CD4-positive, alpha-beta T cell (primary cell): ENCODE results near the gene PLK3. TPM values are rescaled to one million over a fixed set of nuclear protein-coding genes. Genes with fewer than 3 reads are reported as not detected.

Experiments
- ATAC-seq: fragments of 200-7000 bp; cut with Tn5 transposase; one replicate; pipeline ENCODE4 v1.10.0; 2022; ENCODE audit warnings: mild to moderate bottlenecking; ENCODE audit not compliant: poor library complexity
- CTCF ChIA-PET: fragments of 350-600 bp; sonication (Branson Sonifier 250); formaldehyde crosslinking; loops from one replicate; lab custom pipeline; 2021; ENCODE audit warnings: antibody characterized with exemption, inconsistent platforms; lab: Charles Lee
- POLR2A ChIA-PET: fragments of 350-600 bp; sonication (Branson Sonifier 250); formaldehyde crosslinking; loops from one replicate; lab custom pipeline; 2021; ENCODE audit warnings: antibody characterized with exemption, inconsistent platforms; lab: Charles Lee
- DNase-seq, 14 experiments: peaks; one replicate each; pipeline ENCODE4 v3.0.0-alpha.2; 2013 to 2020; ENCODE audit warnings: mixed read lengths in 2 of 14
- H3K27ac ChIP-seq, 2 donors: one replicate each; pipeline versions ENCODE4 v1.5.1 to v1.7.0; 2013; ENCODE audit warnings: low read length in 2 of 2, low read depth in 1 of 2, mild to moderate bottlenecking in 1 of 2
- H3K27me3 ChIP-seq, 2 experiments: 1 replicate in 1 of 2; 2 replicates in 1 of 2; pipeline versions ENCODE4 v1.6.1 to v1.7.0; 2013; ENCODE audit warnings: low read length in 2 of 2, control low read depth in 1 of 2, mild to moderate bottlenecking in 1 of 2, moderate library complexity in 1 of 2; ENCODE audit not compliant: insufficient read depth in 2 of 2, control insufficient read depth in 1 of 2
- H3K36me3 ChIP-seq: one replicate; pipeline ENCODE4 v1.6.1; 2013; ENCODE audit warnings: low read length, control low read depth; ENCODE audit not compliant: insufficient read depth
- H3K4me1 ChIP-seq: one replicate; pipeline ENCODE4 v1.6.1; 2013; ENCODE audit warnings: low read length, control low read depth; ENCODE audit not compliant: insufficient read depth
- H3K4me3 ChIP-seq: one replicate; pipeline ENCODE4 v1.5.1; 2013; ENCODE audit warnings: mild to moderate bottlenecking, low read length, moderate library complexity
- H3K9me3 ChIP-seq, 2 experiments: 1 replicate in 1 of 2; 2 replicates in 1 of 2; pipeline versions ENCODE4 v1.6.1 to v1.7.0; 2013; ENCODE audit warnings: low read length in 2 of 2, mild to moderate bottlenecking in 2 of 2, control low read depth in 1 of 2, moderate library complexity in 1 of 2; ENCODE audit not compliant: control insufficient read depth in 1 of 2, insufficient read depth in 1 of 2
- H3K27ac Mint-ChIP-seq: one replicate; pipeline ENCODE4 v1.8.0; 2020; ENCODE audit warnings: mixed read lengths
- H3K27me3 Mint-ChIP-seq: one replicate; pipeline ENCODE4 v1.8.0; 2021; ENCODE audit warnings: mixed read lengths
- H3K36me3 Mint-ChIP-seq: one replicate; pipeline ENCODE4 v1.8.0; 2021; ENCODE audit warnings: low read depth, mixed read lengths
- H3K4me1 Mint-ChIP-seq: one replicate; pipeline ENCODE4 v1.8.0; 2021; ENCODE audit warnings: low read depth, mixed read lengths
- H3K4me3 Mint-ChIP-seq: one replicate; pipeline ENCODE4 v1.8.0; 2020; ENCODE audit warnings: mild to moderate bottlenecking, mixed read lengths
- H3K9me3 Mint-ChIP-seq: one replicate; pipeline ENCODE4 v1.8.0; 2020; ENCODE audit warnings: mixed read lengths
- intact Hi-C, 2 experiments: fragments of 100-400 bp; cut with DNase I in 1 of 2; cut with micrococcal nuclease in 1 of 2; formaldehyde crosslinking; loops; one replicate each; pipeline versions ENCODE4 v1.15.1 to v1.9.0; 2023 to 2025; cut with DNase I, micrococcal nuclease
- total RNA-seq, 174 experiments: library from RNA in 2 of 174; stranded (reverse) in 2 of 174; gene quantifications; one replicate each; pipeline ENCODE4 v1.2.3 and lab custom pipeline; 2021 to 2026
- TF ChIP-seq, protein P1 (sequence below): fragments of 200-600 bp; IDR thresholded peaks from one replicate; pipeline ENCODE4 v1.8.0; 2022; ENCODE audit warnings: antibody characterized with exemption, mild to moderate bottlenecking

Gene PLK3
- total RNA-seq, 2 experiments from 2014 or later, result 794 TPM

- H3K36me3 Mint-ChIP-seq, result peaks cover 57% of the 10 kb centered on the region
- intact Hi-C loops, result loop anchor here in 1 of 2 experiments (2.0 to 10.0 kb wide), 7 partner anchors 37 to 717 kb away; partner anchors contain the start of genes ARMH1, MUTYH, RNU5D-1 and TESK2
These were observed 22.1 kb upstream of the PLK3 start for GRCh38 chr1:44777969-44778635.

DNA sequence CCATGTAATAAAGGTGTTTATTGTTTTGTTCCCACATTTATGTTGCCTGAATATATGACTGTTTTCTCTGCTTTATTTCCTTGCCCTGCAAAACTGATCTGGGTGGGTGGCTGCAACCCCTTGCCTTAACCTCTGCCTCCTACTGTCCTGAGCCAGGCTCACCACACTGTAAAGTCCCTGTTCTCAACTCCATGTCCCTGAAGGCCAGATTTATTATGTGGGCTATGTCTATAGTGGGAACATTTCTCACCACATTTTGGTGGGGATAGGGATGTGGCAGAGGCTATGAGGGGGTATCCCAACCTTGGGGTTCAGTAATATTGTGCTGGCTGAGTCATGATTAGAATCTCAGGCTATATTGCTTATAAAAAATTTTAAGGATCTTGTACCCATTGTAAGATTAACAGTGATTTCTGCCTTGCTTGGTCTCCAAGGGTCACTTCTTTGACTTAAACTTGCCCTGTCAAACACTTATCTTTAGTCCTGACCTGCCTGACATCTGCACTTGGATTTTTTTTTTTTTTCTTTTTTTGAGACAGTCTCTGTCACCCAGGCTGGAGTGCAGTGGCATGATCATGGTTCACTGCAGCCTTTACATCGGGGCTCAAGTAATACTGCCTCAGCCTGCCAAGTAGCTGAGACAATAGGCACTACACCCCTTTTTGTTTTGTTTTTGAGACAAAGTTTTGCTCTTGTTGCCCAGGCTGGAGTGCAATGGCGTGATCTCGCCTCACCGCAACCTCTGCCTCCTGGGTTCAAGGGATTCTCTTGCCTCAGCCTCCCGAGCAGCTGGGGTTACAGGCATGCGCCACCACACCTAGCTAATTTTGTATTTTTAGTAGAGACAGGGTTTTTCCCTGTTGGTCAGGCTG lies 21.2 kb upstream of the PLK3 start:
- ATAC-seq, result no peak

More at GRCh38 chr1:44777969-44778635, 22.1 kb upstream of the PLK3 start:
- ATAC-seq, result no peak
- Mint-ChIP-seq H3K9me3 (no peaks in the 10 kb centered on the region), H3K27me3 (no peaks in the 10 kb centered on the region), H3K4me1 (peaks cover 48% of the 10 kb centered on the region), H3K27ac (peak overlapping the region; percentile 89), H3K4me3 (peak overlapping the region; percentile 90)
- Histone ChIP-seq H3K27me3 (no peaks in the 10 kb centered on the region), H3K36me3 (peaks cover 53% of the 10 kb centered on the region), H3K4me1 (peaks cover 33% of the 10 kb centered on the region), H3K4me3 (no peak overlapping the region), H3K27ac (peak overlapping the region in 1 of 2 donors; percentile 91), H3K9me3 (no peaks in the 10 kb centered on the region)
- ChIA-PET POLR2A (interaction anchor here (0.7 to 4.5 kb wide), 5 partner anchors 7 to 56 kb away, joined by 3 to 65 read pairs (median 8); partner anchors contain the start of genes BEST4 and RNU5D-1), CTCF (interaction anchor here (1.0 to 3.8 kb wide), 3 partner anchors 22 to 72 kb away, joined by 3 to 14 read pairs (median 3); partner anchors contain the start of gene PLK3)
- DNase-seq, result no peak
- TF ChIP-seq, protein P1, sequence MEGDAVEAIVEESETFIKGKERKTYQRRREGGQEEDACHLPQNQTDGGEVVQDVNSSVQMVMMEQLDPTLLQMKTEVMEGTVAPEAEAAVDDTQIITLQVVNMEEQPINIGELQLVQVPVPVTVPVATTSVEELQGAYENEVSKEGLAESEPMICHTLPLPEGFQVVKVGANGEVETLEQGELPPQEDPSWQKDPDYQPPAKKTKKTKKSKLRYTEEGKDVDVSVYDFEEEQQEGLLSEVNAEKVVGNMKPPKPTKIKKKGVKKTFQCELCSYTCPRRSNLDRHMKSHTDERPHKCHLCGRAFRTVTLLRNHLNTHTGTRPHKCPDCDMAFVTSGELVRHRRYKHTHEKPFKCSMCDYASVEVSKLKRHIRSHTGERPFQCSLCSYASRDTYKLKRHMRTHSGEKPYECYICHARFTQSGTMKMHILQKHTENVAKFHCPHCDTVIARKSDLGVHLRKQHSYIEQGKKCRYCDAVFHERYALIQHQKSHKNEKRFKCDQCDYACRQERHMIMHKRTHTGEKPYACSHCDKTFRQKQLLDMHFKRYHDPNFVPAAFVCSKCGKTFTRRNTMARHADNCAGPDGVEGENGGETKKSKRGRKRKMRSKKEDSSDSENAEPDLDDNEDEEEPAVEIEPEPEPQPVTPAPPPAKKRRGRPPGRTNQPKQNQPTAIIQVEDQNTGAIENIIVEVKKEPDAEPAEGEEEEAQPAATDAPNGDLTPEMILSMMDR, result no peak

More for the DNA sequence above, 21.2 kb upstream of the PLK3 start:
- no peak for DNase-seq
- Histone ChIP-seq H3K4me1 (peaks cover 42% of the 10 kb centered on the region), H3K27ac (no peak overlapping the region), H3K4me3 (no peak overlapping the region), H3K27me3 (no peaks in the 10 kb centered on the region), H3K36me3 (peaks cover 53% of the 10 kb centered on the region), H3K9me3 (no peaks in the 10 kb centered on the region)
- H3K4me1 Mint-ChIP-seq, result peaks cover 53% of the 10 kb centered on the region
- H3K4me3 Mint-ChIP-seq, result peak overlapping the region; percentile 69
- ChIA-PET CTCF (interaction anchor here (1.3 to 3.8 kb wide), 2 partner anchors 21 to 49 kb away, joined by 3 to 14 read pairs; partner anchors contain the start of gene PLK3), POLR2A (interaction anchor here (0.6 to 1.9 kb wide), 4 partner anchors 21 to 57 kb away, joined by 3 to 8 read pairs (median 4); partner anchors contain the start of gene PLK3)
- TF ChIP-seq, protein P1, result no peak
- intact Hi-C loops, result loop anchor here in 1 of 2 experiments (5.0 to 10.0 kb wide), 5 partner anchors 47 to 716 kb away; partner anchors contain the start of genes ARMH1, MUTYH, RNU5D-1 and TESK2
- H3K27ac Mint-ChIP-seq, result peak overlapping the region; percentile 89
- H3K9me3 Mint-ChIP-seq, result no peaks in the 10 kb centered on the region
- H3K27me3 Mint-ChIP-seq, result no peaks in the 10 kb centered on the region
- peaks cover 57% of the 10 kb centered on the region for H3K36me3 Mint-ChIP-seq
